H1 (cell line): ENCODE data around the gene RANBP3L. TPM values are rescaled to one million over a fixed set of nuclear protein-coding genes. Genes with fewer than 3 reads are reported as not detected.

Experiments used
- CTCF ChIA-PET: fragments of 300-600 bp; sonication (Branson Sonifier 250); formaldehyde crosslinking; loops from one replicate; lab custom pipeline; 2021; ENCODE audit not compliant: partially characterized antibody; lab: Charles Lee
- POLR2A ChIA-PET: fragments of 300-600 bp; sonication (Branson Sonifier 250); formaldehyde crosslinking; loops from one replicate; lab custom pipeline; 2021; ENCODE audit warnings: inconsistent platforms; ENCODE audit not compliant: partially characterized antibody; lab: Charles Lee
- DNase-seq, 2 experiments: peaks; one replicate each; pipeline versions ENCODE4 v3.0.0 to v3.0.0-alpha.2; 2010 to 2022; ENCODE audit warnings: low spot score in 2 of 2, low read depth in 1 of 2, mixed read lengths in 1 of 2
- FAIRE-seq: peaks from 2 replicates; lab custom pipeline; 2011; peaks lifted over from hg19 to GRCh38; lab: Jason Lieb, UNC
- H2AFZ ChIP-seq: 2 replicates; pipeline ENCODE4 v1.8.1; 2012; ENCODE audit warnings: low read length, inconsistent platforms
- H2AK5ac ChIP-seq: 2 replicates; pipeline ENCODE4 v1.6.1; 2013; ENCODE audit warnings: low read depth, low read length
- H2BK120ac ChIP-seq: replicated peaks from 2 replicates; pipeline ENCODE3; 2013; ENCODE audit warnings: low read depth, low read length, inconsistent platforms
- H2BK12ac ChIP-seq: 2 replicates; pipeline ENCODE4 v1.6.1; 2013; ENCODE audit warnings: low read depth, low read length
- H2BK15ac ChIP-seq: 2 replicates; pipeline ENCODE4 v1.6.1; 2013; ENCODE audit warnings: low read length
- H2BK20ac ChIP-seq: 2 replicates; pipeline ENCODE4 v1.6.1; 2013; ENCODE audit warnings: low read length
- H2BK5ac ChIP-seq: 2 replicates; pipeline ENCODE4 v1.6.1; 2013; ENCODE audit warnings: low read depth, low read length
- H3K14ac ChIP-seq: 2 replicates; pipeline ENCODE4 v1.6.1; 2013; ENCODE audit warnings: inconsistent platforms; ENCODE audit not compliant: insufficient read length
- H3K18ac ChIP-seq: 2 replicates; pipeline ENCODE4 v1.6.1; 2013; ENCODE audit warnings: low read length; ENCODE audit errors: extremely low read depth
- H3K23ac ChIP-seq: 2 replicates; pipeline ENCODE4 v1.6.1; 2013; ENCODE audit warnings: inconsistent platforms; ENCODE audit not compliant: insufficient read length
- H3K23me2 ChIP-seq: 2 replicates; pipeline ENCODE4 v1.6.1; 2013; ENCODE audit warnings: low read depth, low read length
- H3K27ac ChIP-seq: 2 replicates; pipeline ENCODE4 v1.6.1; 2011; ENCODE audit warnings: low read depth, low read length, inconsistent platforms
- H3K27me3 ChIP-seq, 4 experiments: replicated peaks in 1 of 4; 1 replicate in 1 of 4; 2 replicates in 3 of 4; pipeline versions ENCODE4 v1.6.1 to v1.8.1; 2011 to 2013; ENCODE audit warnings: low read length in 3 of 4, mild to moderate bottlenecking in 3 of 4, inconsistent platforms in 2 of 4, mixed read lengths in 2 of 4, moderate library complexity in 1 of 4; ENCODE audit not compliant: control insufficient read depth in 3 of 4, insufficient read depth in 3 of 4; ENCODE audit errors: extremely low read depth in 1 of 4
- H3K36me3 ChIP-seq, 4 experiments: 2 replicates each; pipeline versions ENCODE4 v1.6.1 to v1.8.1; 2011 to 2013; ENCODE audit warnings: mild to moderate bottlenecking in 4 of 4, low read length in 3 of 4, moderate library complexity in 2 of 4, control low read depth in 1 of 4, inconsistent platforms in 1 of 4; ENCODE audit not compliant: insufficient read depth in 4 of 4, control insufficient read depth in 2 of 4
- H3K4ac ChIP-seq: replicated peaks from 2 replicates; pipeline ENCODE3; 2013; ENCODE audit warnings: low read length, low read depth, mixed read lengths, inconsistent platforms; ENCODE audit not compliant: insufficient read length
- H3K4me1 ChIP-seq, 4 experiments: replicated peaks in 1 of 4; 1 replicate in 1 of 4; 2 replicates in 3 of 4; pipeline versions ENCODE4 v1.6.1 to v1.8.1; 2011 to 2013; ENCODE audit warnings: low read length in 3 of 4, inconsistent platforms in 2 of 4, mixed read lengths in 1 of 4; ENCODE audit not compliant: insufficient read depth in 4 of 4, control insufficient read depth in 3 of 4
- H3K4me2 ChIP-seq, 2 experiments: 2 replicates each; pipeline versions ENCODE4 v1.6.1 to v1.8.1; 2011 to 2013; ENCODE audit warnings: low read depth in 2 of 2, low read length in 2 of 2, control low read depth in 1 of 2, inconsistent platforms in 1 of 2, mild to moderate bottlenecking in 1 of 2; ENCODE audit not compliant: insufficient read depth in 1 of 2
- H3K4me3 ChIP-seq, 4 experiments: fragments of 200-600, 300-600 bp in 1 of 4; sonication (generic), shearing (Covaris generic), sonication (Bioruptor Twin) in 1 of 4; 2 replicates each; pipeline versions ENCODE4 v1.5.1 to v1.8.1; 2011 to 2016; ENCODE audit warnings: low read length in 4 of 4, low read depth in 3 of 4, control low read depth in 2 of 4, inconsistent platforms in 2 of 4, mild to moderate bottlenecking in 2 of 4, mixed read lengths in 1 of 4, moderate library complexity in 1 of 4; ENCODE audit not compliant: insufficient read depth in 2 of 4; ENCODE audit errors: extremely low read depth in 1 of 4
- H3K56ac ChIP-seq: replicated peaks from 2 replicates; pipeline ENCODE3; 2013; ENCODE audit warnings: low read depth, mild to moderate bottlenecking, mixed read lengths, low read length, inconsistent platforms; ENCODE audit not compliant: insufficient read length
- H3K79me1 ChIP-seq: 2 replicates; pipeline ENCODE4 v1.6.1; 2013; ENCODE audit warnings: low read depth, low read length, control low read depth
- H3K79me2 ChIP-seq, 2 experiments: 2 replicates each; pipeline versions ENCODE4 v1.6.1 to v1.8.1; 2012 to 2013; ENCODE audit warnings: low read length in 2 of 2, mild to moderate bottlenecking in 2 of 2, inconsistent platforms in 1 of 2; ENCODE audit not compliant: insufficient read depth in 2 of 2, control insufficient read depth in 1 of 2
- H3K9ac ChIP-seq, 4 experiments: replicated peaks in 1 of 4; 1 replicate in 1 of 4; 2 replicates in 3 of 4; pipeline versions ENCODE4 v1.6.1 to v1.8.1; 2011 to 2013; ENCODE audit warnings: low read depth in 3 of 4, low read length in 3 of 4, control low read depth in 2 of 4, mild to moderate bottlenecking in 2 of 4, moderate library complexity in 2 of 4, inconsistent platforms in 1 of 4; ENCODE audit errors: extremely low read depth in 1 of 4
- H3K9me3 ChIP-seq, 2 experiments: 2 replicates each; pipeline versions ENCODE4 v1.6.1 to v1.8.1; 2012 to 2013; ENCODE audit warnings: mild to moderate bottlenecking in 2 of 2, moderate library complexity in 2 of 2, control low read depth in 1 of 2, inconsistent platforms in 1 of 2, low read depth in 1 of 2, low read length in 1 of 2, mixed read lengths in 1 of 2; ENCODE audit not compliant: insufficient read depth in 2 of 2
- H4K20me1 ChIP-seq, 2 experiments: replicated peaks in 1 of 2; 2 replicates each; pipeline versions ENCODE3 to v1.8.1; 2011 to 2013; ENCODE audit warnings: inconsistent platforms in 2 of 2, low read length in 2 of 2, mild to moderate bottlenecking in 1 of 2; ENCODE audit not compliant: insufficient read depth in 2 of 2, control insufficient read depth in 1 of 2
- H4K5ac ChIP-seq: 2 replicates; pipeline ENCODE4 v1.6.1; 2013; ENCODE audit warnings: low read length, low read depth, mixed read lengths, inconsistent platforms; ENCODE audit not compliant: insufficient read length
- H4K8ac ChIP-seq: 2 replicates; pipeline ENCODE4 v1.8.0; 2013; ENCODE audit warnings: mild to moderate bottlenecking, moderate library complexity, low read length, inconsistent platforms; ENCODE audit not compliant: insufficient read depth; ENCODE audit errors: extremely low read depth
- H4K91ac ChIP-seq: replicated peaks from 2 replicates; pipeline ENCODE3; 2013; ENCODE audit warnings: low read length, mixed read lengths, inconsistent platforms; ENCODE audit not compliant: insufficient read length
- CBX5 ChIP-seq: fragments of 300-800, 300-1000 bp; sonication (generic); IDR thresholded peaks from 2 replicates; pipeline ENCODE4 v1.7.1; 2016; ENCODE audit warnings: antibody characterized with exemption, low read length, low read depth
- CEBPB ChIP-seq: IDR thresholded peaks from 2 replicates; pipeline ENCODE4 v1.6.1; 2012; ENCODE audit warnings: low read depth, low read length
- GABPA ChIP-seq: IDR thresholded peaks from 2 replicates; pipeline ENCODE4 v1.6.1; 2011; ENCODE audit warnings: mild to moderate bottlenecking, low read length, moderate library complexity, borderline replicate concordance; ENCODE audit not compliant: insufficient read depth
- PHF8 ChIP-seq: fragments of 200-600 bp; sonication (generic); conservative IDR thresholded peaks from 2 replicates; pipeline ENCODE4 v1.7.1; 2012; ENCODE audit warnings: low read depth, mild to moderate bottlenecking, inconsistent platforms, low read length, moderate library complexity
- TAF7 ChIP-seq: optimal IDR thresholded peaks from 2 replicates; pipeline ENCODE3; 2011; ENCODE audit warnings: low read depth, mild to moderate bottlenecking, inconsistent platforms, low read length, moderate library complexity, borderline replicate concordance
- WGBS, 2 experiments: shearing (Covaris generic) in 1 of 2; methylation state at CpG; one replicate each; pipeline versions ENCODE4 v1.1.6 to v1.1.7; 2013 to 2015; ENCODE audit warnings: low lambda C conversion rate in 2 of 2, mixed read lengths in 2 of 2, inconsistent platforms in 1 of 2, low coverage in 1 of 2, missing lambda C conversion rate in 1 of 2; ENCODE audit not compliant: insufficient replicate concordance in 2 of 2, insufficient coverage in 1 of 2, insufficient read length in 1 of 2; ENCODE audit errors: extremely low coverage in 1 of 2, missing lambda C conversion rate in 1 of 2; 5-methylcytosine and 5-hydroxymethylcytosine counted together
- polyA plus RNA-seq, 7 experiments: library from polyadenylated mRNA; depleted of rRNA in 3 of 7; stranded (reverse) in 5 of 7; unstranded in 2 of 7; fragments of >200 nt in 5 of 7; fragments of 200-250 nt in 2 of 7; gene quantifications; 1 replicate in 5 of 7; 2 replicates in 1 of 7; 4 replicates in 1 of 7; pipeline versions ENCODE4 v1.2.1 to v1.2.3, GENCODE V29; 2011 to 2013; ENCODE audit warnings: missing spikeins in 2 of 7, mixed read lengths in 2 of 7
- total RNA-seq: library from RNA; stranded (reverse); fragmentation: NEBNext Ultra II Directional; extraction: Animal tissue kit (Norgen Biotek cat#: 25700); gene quantifications from 2 replicates; pipeline ENCODE4 v1.2.1, GENCODE V29; 2021
- TF ChIP-seq, protein P1 (sequence below): IDR thresholded peaks from 2 replicates; pipeline ENCODE4 v1.6.1; 2012; ENCODE audit warnings: inconsistent platforms

Gene RANBP3L
- total and polyA plus RNA-seq, 2 of the 8 experiments (the other 6 are each of a cell fraction or from before 2014, with no cell fraction given), result not detected

DNA sequence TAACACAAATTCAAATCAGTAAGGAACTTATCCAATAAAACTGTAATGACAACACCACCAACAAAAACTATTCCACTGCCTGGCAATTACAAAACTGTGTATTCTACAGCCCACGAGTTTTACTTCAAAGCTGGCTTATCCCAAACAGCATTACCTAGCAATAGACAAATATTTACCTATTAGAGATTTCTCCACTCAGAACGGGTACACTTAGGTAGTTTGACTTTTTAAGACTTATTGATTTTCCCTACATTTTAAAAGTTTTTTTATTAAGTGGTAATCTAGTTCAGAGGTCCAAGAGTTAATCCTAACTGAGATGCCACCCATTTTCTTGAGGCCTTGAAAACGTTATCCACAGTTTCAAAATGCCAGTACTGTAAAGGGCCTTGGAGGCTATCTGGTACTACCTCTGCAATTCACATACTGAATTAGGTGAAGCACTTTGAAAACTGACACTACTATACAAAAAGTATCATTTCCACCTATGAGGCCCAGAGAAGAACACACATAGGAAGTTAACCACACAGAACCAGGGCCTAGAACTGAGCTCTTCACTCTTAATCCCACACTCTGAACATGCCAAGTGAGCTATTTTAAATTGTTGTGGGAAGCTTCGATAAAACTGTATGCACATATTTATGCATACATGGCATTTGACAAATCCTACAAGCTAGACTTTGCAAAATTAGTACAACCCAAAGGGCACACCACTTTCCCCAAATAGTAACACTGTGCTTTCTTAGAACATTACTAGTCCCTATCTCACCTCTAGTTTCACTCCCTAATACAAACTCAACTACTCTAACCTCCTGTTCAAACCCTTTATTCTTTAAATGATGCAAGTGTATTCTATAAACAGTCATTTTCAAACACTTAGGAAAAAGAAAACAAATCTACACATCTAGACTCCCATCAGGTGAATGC, 62.1 kb downstream of the RANBP3L start:
- no peak overlapping the region for H4K91ac ChIP-seq
- ChIA-PET POLR2A (interaction anchor here (0.6 to 0.8 kb wide), 2 partner anchors 83 to 1062 kb away, joined by 3 to 4 read pairs; no protein-coding TSS in a partner anchor), CTCF (interaction anchor here (1.2 to 1.5 kb wide), 2 partner anchors 18 to 65 kb away, joined by 3 read pairs; no protein-coding TSS in a partner anchor)
- WGBS, 2 experiments, result 89% methylated on average over 4 of the region's 4 CpGs; no CpG with 5 or more reads in 1 of the 2 experiments
- H2BK20ac ChIP-seq, result no peak overlapping the region
- H2BK5ac ChIP-seq, result no peak overlapping the region
- H2BK120ac ChIP-seq, result no peak overlapping the region
- H3K4me2 ChIP-seq, result no peak overlapping the region; a peak in 1 of 4 replicates
- no peak overlapping the region for H3K4ac ChIP-seq
- no peak overlapping the region for H4K8ac ChIP-seq
- H2AK5ac ChIP-seq, result no peak overlapping the region
- H3K27me3 ChIP-seq, result peaks cover 1 to 12% (median 6%) of the 10 kb centered on the region in 4 experiments
- DNase-seq (no peak), FAIRE-seq (no peak)
- H4K20me1 ChIP-seq, result no peaks in the 10 kb centered on the region
- no peak overlapping the region; a peak in 1 of 8 replicates for H3K4me3 ChIP-seq
- H3K27ac ChIP-seq, result no peak overlapping the region
- no peak overlapping the region for H4K5ac ChIP-seq
- H3K14ac ChIP-seq, result no peak overlapping the region
- no peak overlapping the region for H3K9ac ChIP-seq
- H2AFZ ChIP-seq, result no peak overlapping the region
- no peaks in the 10 kb centered on the region for H3K36me3 ChIP-seq
- peaks cover 2% of the 10 kb centered on the region; the same call in 1 of the 2 replicates for H3K23me2 ChIP-seq
- no peak overlapping the region for H3K56ac ChIP-seq
- H3K18ac ChIP-seq, result no peak overlapping the region
- 0 out of 4 replicates have a peak, but pooled peaks cover 0 to 2% of the 10 kb centered on the region in 2 experiments for H3K79me2 ChIP-seq
- TF ChIP-seq CEBPB (no peak), TAF7 (no peak), GABPA (no peak), CBX5 (no peak), PHF8 (no peak)
- TF ChIP-seq, protein P1, sequence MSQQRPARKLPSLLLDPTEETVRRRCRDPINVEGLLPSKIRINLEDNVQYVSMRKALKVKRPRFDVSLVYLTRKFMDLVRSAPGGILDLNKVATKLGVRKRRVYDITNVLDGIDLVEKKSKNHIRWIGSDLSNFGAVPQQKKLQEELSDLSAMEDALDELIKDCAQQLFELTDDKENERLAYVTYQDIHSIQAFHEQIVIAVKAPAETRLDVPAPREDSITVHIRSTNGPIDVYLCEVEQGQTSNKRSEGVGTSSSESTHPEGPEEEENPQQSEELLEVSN, result no peak
- H3K4me1 ChIP-seq, result peaks cover 3 to 4% (median 3%) of the 10 kb centered on the region in 4 experiments; a peak in 5 of 7 replicates
- H2BK12ac ChIP-seq, result no peak overlapping the region
- no peak overlapping the region for H3K23ac ChIP-seq
- no peak overlapping the region for H2BK15ac ChIP-seq
- no peaks in the 10 kb centered on the region for H3K9me3 ChIP-seq
- no peaks in the 10 kb centered on the region for H3K79me1 ChIP-seq
